OCI-LY3 (cell line): ENCODE measurements around the gene RPL31.

Experiments used
- CTCF ChIP-seq: fragments of 200-600, 300-600 bp; sonication (generic); IDR thresholded peaks from 2 replicates; pipeline ENCODE4 v1.5.1; 2014; ENCODE audit warnings: antibody characterized with exemption, low read length, low read depth
- EZH2phosphoT487 ChIP-seq: fragments of 200-600 bp; shearing (Covaris generic); IDR thresholded peaks from 2 replicates; pipeline ENCODE4 v1.6.1; 2018; ENCODE audit warnings: antibody characterized with exemption, mixed run types, low read depth

GRCh38 chr2:101012054-101012705 lies 10.1 kb downstream of the RPL31 start:
- no peak for TF ChIP-seq CTCF
- TF ChIP-seq EZH2phosphoT487 = 0 out of 2 replicates have a peak, but pooled peaks have one; percentile 28
